Fibroblast of peridontal ligament (primary cell): Measurements from ENCODE around the gene LAIR2.

ENCODE experiments used
- DNase-seq: peaks from one replicate; pipeline ENCODE4 v3.0.0-alpha.2; 2010; ENCODE audit errors: extremely low read depth

Gene LAIR2

DNA sequence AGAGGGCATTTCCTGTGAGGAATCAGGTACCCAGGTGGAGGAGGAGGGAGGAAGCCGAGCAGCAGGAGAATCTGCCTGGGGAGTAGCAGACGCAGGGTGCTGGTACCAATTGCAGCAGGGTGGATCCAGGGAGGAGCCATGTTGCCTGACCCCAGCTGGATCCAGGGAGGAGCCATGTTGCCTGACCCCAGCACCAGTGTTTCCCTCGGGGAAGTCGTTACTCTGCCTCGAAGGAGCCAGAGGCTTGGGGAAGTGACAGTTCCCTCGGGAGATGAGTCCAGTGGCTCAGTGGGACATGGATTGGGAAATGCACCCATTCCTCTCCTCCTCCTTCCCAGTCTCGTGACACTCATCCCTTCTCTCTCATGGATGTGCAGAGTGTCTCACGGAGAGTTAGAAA lies 31.5 kb downstream of the LAIR2 start:
- no peak for DNase-seq

DNA sequence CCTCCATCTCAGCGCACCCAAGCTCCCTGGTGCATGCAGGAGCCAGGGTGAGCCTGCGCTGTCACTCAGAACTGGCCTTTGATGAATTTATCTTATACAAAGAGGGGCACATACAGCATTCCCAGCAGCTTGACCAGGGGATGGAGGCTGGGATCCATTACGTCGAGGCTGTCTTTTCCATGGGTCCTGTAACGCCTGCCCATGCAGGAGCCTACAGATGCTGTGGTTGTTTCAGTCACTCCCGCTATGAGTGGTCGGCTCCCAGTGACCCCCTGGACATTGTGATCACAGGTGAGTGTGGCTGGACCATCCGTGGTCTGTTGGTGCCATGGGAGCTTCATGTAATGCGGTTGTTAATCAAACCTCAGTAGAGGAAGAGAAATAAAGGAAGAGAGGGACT lies 33.0 kb downstream of the LAIR2 start:
- DNase-seq = no peak

DNA sequence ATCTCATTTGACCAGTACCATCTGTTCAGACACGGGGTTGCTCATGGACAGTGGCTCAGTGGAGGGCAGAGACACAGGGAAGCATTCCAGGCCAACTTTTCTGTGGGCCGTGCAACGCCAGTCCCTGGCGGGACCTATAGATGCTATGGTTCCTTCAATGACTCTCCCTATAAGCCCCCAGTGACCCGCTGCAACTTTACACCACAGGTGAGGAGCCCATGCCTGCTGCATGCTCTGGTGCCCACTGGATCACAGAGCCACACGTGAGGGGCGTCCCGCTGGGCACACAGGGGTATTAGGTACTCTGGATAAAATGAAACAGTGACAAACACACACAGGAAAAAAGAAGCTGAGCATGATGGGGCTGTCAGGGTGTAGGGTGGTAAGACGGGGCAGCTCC lies 34.3 kb downstream of the LAIR2 start:
- DNase-seq = no peak

DNA sequence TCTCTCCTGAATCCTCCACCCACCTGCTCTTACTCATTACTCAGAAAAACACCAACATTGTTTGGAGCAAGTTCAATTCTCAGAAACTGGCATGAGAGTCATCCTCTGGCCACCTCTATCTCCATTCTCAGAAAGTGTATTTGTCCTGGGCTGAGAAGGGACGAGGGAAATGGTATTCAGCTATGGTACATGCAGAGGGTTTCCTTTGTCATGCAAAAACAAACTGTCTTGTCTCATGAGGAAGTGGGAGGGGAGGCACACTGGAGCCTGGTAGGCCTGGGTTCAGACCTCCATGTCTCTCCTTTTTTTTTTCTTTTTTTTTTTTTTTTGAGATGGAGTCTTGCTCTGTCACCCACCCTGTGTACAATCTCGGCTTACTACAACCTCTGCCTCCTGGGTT lies 39.1 kb downstream of the LAIR2 start:
- no peak for DNase-seq

DNA sequence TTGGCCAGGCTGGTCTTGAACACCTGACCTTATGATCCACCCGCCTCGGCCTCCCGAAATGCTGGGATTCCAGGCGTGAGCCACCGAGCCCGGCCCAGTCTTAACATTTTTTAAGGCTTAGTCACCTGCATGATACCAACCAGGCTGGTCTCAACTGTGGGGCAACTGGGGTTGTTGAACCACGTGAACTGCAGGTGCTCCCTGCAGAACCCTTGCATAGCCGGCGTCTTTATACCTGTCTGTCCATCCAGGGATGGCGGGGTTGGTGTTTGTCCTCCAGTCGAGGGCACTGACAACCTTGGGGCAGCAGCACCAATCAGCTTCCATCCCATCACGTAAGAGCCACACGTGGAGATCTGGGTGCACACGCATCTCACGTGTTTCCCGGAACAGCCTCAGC lies 46.2 kb downstream of the LAIR2 start:
- DNase-seq = no peak

DNA sequence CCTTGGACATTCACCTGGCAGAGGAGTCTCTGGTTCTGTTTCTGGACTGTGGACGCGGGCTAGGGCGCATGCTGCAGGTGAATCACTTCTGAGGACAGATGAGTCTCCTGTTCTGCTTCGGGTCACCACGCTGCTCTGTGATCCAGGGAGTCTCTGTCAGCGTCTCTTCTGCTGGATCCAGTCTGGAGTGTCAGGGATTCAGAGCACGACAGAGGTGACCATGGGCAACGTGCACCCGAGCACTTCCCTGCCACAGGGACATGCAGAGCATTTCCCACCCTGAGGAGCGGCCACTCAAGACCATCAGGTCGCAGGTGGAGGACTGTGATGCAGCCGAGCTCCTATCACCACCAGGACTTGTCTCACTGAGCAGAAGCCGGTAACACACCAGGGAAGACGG lies 46.6 kb downstream of the LAIR2 start:
- DNase-seq = no peak

DNA sequence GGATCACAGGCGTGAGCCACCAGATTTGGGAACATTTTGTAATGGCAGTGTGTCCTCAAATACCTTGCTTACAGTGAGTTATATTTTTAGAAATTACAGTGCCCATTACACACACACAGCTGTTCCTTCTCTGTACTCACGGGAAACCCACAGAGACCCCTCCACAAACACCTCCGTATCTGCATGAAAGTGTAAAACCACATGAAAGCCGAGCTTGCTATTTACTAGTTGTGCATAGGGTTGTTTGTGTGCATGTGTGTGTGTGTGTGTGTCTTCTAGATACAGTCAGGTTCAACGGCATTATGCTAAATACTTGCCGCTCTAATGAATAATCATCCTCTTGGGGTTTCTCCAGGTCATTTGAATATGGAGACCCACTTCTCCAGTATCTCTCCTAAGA lies 48.7 kb downstream of the LAIR2 start:
- DNase-seq = no peak

DNA sequence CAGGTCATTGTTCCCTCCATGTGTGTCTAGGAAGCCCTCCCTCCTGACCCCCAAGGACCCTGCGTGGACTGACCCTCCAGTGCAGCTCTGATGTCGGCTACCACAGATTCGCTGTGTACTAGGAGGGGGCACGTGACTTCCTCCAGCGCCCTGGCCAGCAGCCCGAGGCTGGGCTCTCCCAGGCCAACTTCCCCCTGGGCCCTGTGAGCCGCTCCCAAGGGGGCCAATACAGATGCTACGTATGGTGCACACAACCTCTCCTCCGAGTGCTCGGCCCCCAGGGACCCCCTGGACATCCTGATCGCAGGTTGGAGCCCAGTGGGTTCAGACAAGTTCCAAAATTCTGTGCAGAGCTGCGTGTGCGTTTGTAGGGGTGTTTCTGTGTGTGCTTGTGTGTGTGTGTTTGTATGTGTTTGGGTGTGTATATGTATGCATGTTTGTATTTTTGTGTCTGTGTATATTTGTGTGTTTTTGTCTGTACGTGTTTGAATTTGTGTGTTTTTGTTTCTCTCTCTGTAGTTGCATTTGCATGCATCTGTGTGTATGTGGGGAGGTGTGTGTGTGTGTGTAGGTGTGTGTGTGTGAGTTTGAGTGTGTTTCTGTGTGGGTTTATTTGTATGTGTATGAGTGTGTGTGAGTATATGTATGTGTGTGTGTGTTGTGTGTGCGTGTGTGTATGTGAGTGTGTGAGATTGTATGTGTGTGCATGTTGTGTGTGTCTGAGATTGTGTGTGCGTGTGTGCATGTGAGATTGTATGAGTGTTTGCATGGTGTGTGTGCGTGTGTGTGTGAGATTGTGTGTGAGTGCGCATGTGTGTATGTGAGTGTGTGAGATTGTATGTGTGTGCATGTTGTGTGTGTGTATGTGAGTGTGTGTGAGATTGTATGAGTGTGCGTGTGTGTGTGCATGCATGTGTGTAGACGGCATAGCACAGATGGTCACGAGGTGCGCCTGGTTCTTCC lies 49.6 kb downstream of the LAIR2 start:
- DNase-seq = no peak

DNA sequence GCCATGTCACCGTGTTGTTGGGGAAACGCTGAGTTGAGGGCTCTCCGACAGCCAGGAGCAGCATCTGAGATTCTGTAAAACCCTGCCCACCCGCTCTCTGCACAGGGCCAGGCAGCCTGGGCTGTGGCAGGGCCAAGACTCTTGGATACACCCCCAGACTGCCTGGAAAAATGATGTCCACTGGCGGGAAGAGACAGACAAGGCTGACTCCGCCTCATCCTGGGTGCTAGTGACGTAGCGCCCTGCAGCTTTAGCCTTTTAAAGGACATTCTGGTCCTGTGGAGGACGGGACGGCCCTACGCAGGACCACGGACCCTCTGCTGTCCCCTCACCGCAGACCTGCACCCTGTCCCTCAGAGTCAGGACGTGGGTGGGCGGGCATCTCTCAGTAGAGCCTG lies 50.3 kb downstream of the LAIR2 start:
- no peak for DNase-seq

DNA sequence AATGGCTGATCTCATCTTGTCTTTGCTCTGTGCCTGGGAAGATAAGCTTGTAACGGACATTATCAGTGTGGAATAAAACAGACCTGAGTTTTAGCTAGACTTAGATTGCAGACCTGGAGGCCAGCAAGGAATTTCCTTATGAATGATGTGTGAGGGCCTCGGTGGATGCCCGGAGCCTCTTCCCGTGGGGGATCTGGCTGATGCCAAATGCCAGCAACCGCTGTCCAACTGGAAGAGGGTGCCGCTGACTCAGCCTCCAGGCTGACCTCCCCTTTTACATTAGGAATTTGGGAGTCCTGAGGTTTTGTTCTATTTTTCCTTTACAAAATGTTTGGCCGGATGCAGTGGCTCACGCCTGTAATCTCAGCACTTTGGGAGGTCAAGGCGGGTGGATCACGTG lies 51.4 kb downstream of the LAIR2 start:
- no peak for DNase-seq

DNA sequence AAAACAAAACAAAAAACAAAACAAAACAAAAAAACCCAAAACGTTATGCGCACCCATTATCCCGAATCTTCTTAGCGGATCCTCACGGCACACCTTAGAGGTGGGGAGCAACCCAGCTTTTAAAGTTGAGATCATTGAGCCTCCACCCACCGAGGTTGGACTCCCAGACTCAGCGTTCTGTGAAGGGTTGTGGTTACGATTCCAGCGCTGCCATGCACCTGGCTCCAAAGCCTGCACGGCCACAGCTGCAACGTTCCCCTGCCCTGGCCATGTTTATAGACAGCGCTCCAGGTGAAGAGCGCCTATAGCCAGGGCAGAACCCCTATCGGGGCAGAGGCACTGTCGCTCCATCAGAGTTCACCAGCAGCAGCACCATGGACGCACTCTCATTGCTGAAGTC lies 52.3 kb downstream of the LAIR2 start:
- DNase-seq = no peak

DNA sequence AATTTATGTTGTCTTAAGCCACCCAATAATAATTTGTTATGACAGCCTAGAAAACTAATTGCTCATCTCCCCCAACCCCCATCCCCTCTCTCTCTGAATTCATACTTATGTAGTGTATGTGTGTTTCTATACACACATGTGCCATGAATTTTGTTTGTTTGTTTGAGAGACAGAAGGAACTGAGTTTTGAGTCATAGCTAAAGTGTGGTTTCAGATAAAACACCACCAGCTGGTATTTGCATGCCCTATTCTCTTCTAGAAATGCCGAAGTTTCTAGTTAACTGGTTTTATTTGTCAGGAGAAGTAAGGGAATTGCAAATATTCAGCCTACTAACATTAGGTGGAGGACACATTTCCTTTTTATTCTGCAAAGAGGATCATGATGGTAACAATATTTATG lies 53.6 kb downstream of the LAIR2 start:
- no peak for DNase-seq

DNA sequence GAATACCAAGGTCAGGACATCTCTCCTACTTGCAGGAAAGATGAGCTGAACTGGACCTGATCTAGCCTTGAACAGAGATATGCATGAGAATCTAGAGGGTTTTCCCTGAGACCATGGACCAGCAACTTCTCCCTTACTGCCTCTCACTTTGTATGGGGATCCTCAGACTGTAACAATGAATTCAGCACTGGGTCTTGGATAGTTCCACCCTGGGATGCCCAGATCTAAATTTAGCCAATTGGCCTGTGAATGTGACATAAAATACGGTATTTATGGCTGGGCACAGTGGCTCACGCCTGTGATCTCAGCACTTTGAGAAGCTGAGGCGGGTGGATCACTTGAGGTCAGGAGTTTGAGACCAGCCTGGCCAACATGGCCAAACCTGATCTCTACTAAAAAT lies 55.7 kb downstream of the LAIR2 start:
- no peak for DNase-seq
